ENCODE data around the gene FRRS1L.

The FRRS1L gene

GRCh38 chr9:109101810-109102209 is 65.2 kb downstream of the FRRS1L start:
- no peak for DNase-seq

GRCh38 chr9:109101202-109101595 is 65.8 kb downstream of the FRRS1L start:
- DNase-seq (no peak), ATAC-seq (peak; percentile 21)

More at GRCh38 chr9:109101810-109102209, 65.2 kb downstream of the FRRS1L start:
- peak; percentile 95 for ATAC-seq

- DNase-seq (no peak), ATAC-seq (peak; percentile 21)
Measured at GRCh38 chr9:109100543-109101201, 66.4 kb downstream of the FRRS1L start.

- ATAC-seq, result peak; percentile 15
Measured at GRCh38 chr9:109098960-109099308, 68.1 kb downstream of the FRRS1L start.

GRCh38 chr9:109098171-109098959 is 68.7 kb downstream of the FRRS1L start:
- DNase-seq (no peak), ATAC-seq (no peak)

More at GRCh38 chr9:109098960-109099308, 68.1 kb downstream of the FRRS1L start:
- DNase-seq, result no peak

GRCh38 chr9:109097146-109097545 is 69.9 kb downstream of the FRRS1L start:
- ATAC-seq, result no peak
- DNase-seq, result no peak

- DNase-seq (no peak), ATAC-seq (no peak)
Measured at GRCh38 chr9:109095321-109095720, 71.7 kb downstream of the FRRS1L start.

- DNase-seq (no peak), ATAC-seq (no peak)
Measured at GRCh38 chr9:109094268-109094667, 72.8 kb downstream of the FRRS1L start.

GRCh38 chr9:109092587-109092986 is 74.5 kb downstream of the FRRS1L start:
- DNase-seq (no peak), ATAC-seq (no peak)

- peak; percentile 94 for ATAC-seq
Measured at GRCh38 chr9:109092051-109092580, 74.9 kb downstream of the FRRS1L start.

GRCh38 chr9:109088221-109088620 is 78.8 kb downstream of the FRRS1L start:
- no peak for DNase-seq
- ATAC-seq, result no peak

More at GRCh38 chr9:109092051-109092580, 74.9 kb downstream of the FRRS1L start:
- no peak for DNase-seq

GRCh38 chr9:109087795-109088194 is 79.3 kb downstream of the FRRS1L start:
- ATAC-seq (no peak), DNase-seq (no peak)

- no peak for ATAC-seq
- no peak for DNase-seq
Measured at GRCh38 chr9:109086221-109086620, 80.8 kb downstream of the FRRS1L start.

GRCh38 chr9:109085510-109085909 is 81.5 kb downstream of the FRRS1L start:
- DNase-seq (no peak), ATAC-seq (no peak)

GRCh38 chr9:109083813-109084405 is 83.1 kb downstream of the FRRS1L start:
- no peak for DNase-seq
- no peak for ATAC-seq

- no peak for DNase-seq
- no peak for ATAC-seq
Measured at GRCh38 chr9:109083141-109083540, 83.9 kb downstream of the FRRS1L start.

GRCh38 chr9:109082091-109082620 is 84.9 kb downstream of the FRRS1L start:
- no peak for ATAC-seq
- no peak for DNase-seq

Data from stimulated activated naive CD8-positive, alpha-beta T cell treated with anti-CD3 and anti-CD28 coated beads, Interleukin-15, Interleukin-2, amounts not matched to agents 100 U/mL and 50 U/mL, for 24 hours (primary cell).